D721Med (cell line): ENCODE results near the gene MESP2.

Experiments used
- DNase-seq: peaks from one replicate; pipeline ENCODE4 v3.0.0; 2011; ENCODE audit warnings: low spot score; ENCODE audit not compliant: insufficient read length
- FAIRE-seq: peaks from 2 replicates; lab custom pipeline; 2011; peaks lifted over from hg19 to GRCh38; lab: Jason Lieb, UNC
- CTCF ChIP-seq: IDR thresholded peaks from 2 replicates; pipeline ENCODE4 v1.5.1; 2012; ENCODE audit warnings: mild to moderate bottlenecking, control low read depth; ENCODE audit not compliant: insufficient read depth; ENCODE audit errors: missing control alignments

The MESP2 gene

GRCh38 chr15:89769366-89769765, 6.8 kb upstream of the MESP2 start:
- no peak for FAIRE-seq
- DNase-seq: no peak
- no peak for TF ChIP-seq CTCF

- DNase-seq: no peak
- no peak for FAIRE-seq
- TF ChIP-seq CTCF: no peak
Measured at GRCh38 chr15:89770041-89770440, 6.1 kb upstream of the MESP2 start.

- TF ChIP-seq CTCF: no peak
- FAIRE-seq: no peak
- DNase-seq: no peak
Measured at GRCh38 chr15:89772932-89773583, 3.1 kb upstream of the MESP2 start.

- no peak for FAIRE-seq
- no peak for TF ChIP-seq CTCF
- no peak for DNase-seq
Measured at GRCh38 chr15:89774492-89774891, 1.6 kb upstream of the MESP2 start.

- no peak for FAIRE-seq
- no peak for TF ChIP-seq CTCF
- no peak for DNase-seq
Measured at GRCh38 chr15:89775815-89776214, 317 bp upstream of the MESP2 start.

- DNase-seq (no peak), FAIRE-seq (no peak)
- TF ChIP-seq CTCF: no peak
Measured at GRCh38 chr15:89777073-89777751, 1.1 kb downstream of the MESP2 start.

GRCh38 chr15:89777782-89778380, 1.7 kb downstream of the MESP2 start:
- TF ChIP-seq CTCF: no peak
- DNase-seq: no peak
- FAIRE-seq: no peak
